Right renal cortex interstitium (tissue), 3 donors: ENCODE data around the gene XPR1. TPM values are rescaled to one million over a fixed set of nuclear protein-coding genes. Genes with fewer than 3 reads are reported as not detected.
"Not testable (repeated sequence)": the region's sequence is repeated elsewhere in the genome, so short reads cannot be mapped to it uniquely, and the experiment has no call there.

ENCODE experiments used
- DNase-seq, 3 donors: peaks; one replicate each; pipeline ENCODE4 v3.0.0-alpha.2; 2013; ENCODE audit warnings: low read depth in 3 of 3, low spot score in 2 of 3
- polyA plus RNA-seq, 3 donors: library from polyadenylated mRNA; unstranded; fragments of 120-200 nt; gene quantifications; one replicate each; pipeline ENCODE4 v1.2.1, GENCODE V29; 2013; ENCODE audit not compliant: insufficient read length in 3 of 3

XPR1 gene
- polyA plus RNA-seq, 3 donors: 36.6 to 40.1 (median 40.0) TPM

- DNase-seq: not testable (repeated sequence)
These were observed 78.9 kb downstream of the XPR1 start for GRCh38 chr1:180710746-180711145.

GRCh38 chr1:180711260-180711659, 79.4 kb downstream of the XPR1 start:
- DNase-seq: not testable (repeated sequence)

GRCh38 chr1:180720753-180721152, 88.9 kb downstream of the XPR1 start:
- DNase-seq: no peak

- DNase-seq: no peak
These were observed 90.8 kb downstream of the XPR1 start for GRCh38 chr1:180722586-180722985.

- DNase-seq: no peak
These were observed 92.2 kb downstream of the XPR1 start for GRCh38 chr1:180724055-180724454.

GRCh38 chr1:180726024-180726423, 94.2 kb downstream of the XPR1 start:
- not testable (repeated sequence) for DNase-seq

GRCh38 chr1:180727751-180728150, 95.9 kb downstream of the XPR1 start:
- not testable (repeated sequence) for DNase-seq

GRCh38 chr1:180728472-180729106, 96.8 kb downstream of the XPR1 start:
- no peak for DNase-seq

GRCh38 chr1:180731131-180731530, 99.3 kb downstream of the XPR1 start:
- DNase-seq: no peak

GRCh38 chr1:180732866-180733265, 101.0 kb downstream of the XPR1 start:
- no peak for DNase-seq

GRCh38 chr1:180734366-180734765, 102.5 kb downstream of the XPR1 start:
- DNase-seq: no peak

GRCh38 chr1:180742663-180743062, 110.8 kb downstream of the XPR1 start:
- no peak for DNase-seq

GRCh38 chr1:180743868-180744267, 112.0 kb downstream of the XPR1 start:
- no peak for DNase-seq

- DNase-seq: no peak
These were observed 113.3 kb downstream of the XPR1 start for GRCh38 chr1:180745098-180745497.

- DNase-seq: no peak
These were observed 120.1 kb downstream of the XPR1 start for GRCh38 chr1:180751921-180752320.

GRCh38 chr1:180754453-180754852, 122.6 kb downstream of the XPR1 start:
- no peak for DNase-seq

GRCh38 chr1:180757657-180758056, 125.8 kb downstream of the XPR1 start:
- no peak for DNase-seq

GRCh38 chr1:180762796-180763195, 131.0 kb downstream of the XPR1 start:
- no peak for DNase-seq

GRCh38 chr1:180765151-180765550, 133.3 kb downstream of the XPR1 start:
- no peak for DNase-seq

- DNase-seq: no peak
These were observed 138.1 kb downstream of the XPR1 start for GRCh38 chr1:180769889-180770288.

GRCh38 chr1:180773210-180773865, 141.5 kb downstream of the XPR1 start:
- DNase-seq: no peak

GRCh38 chr1:180775801-180776200, 144.0 kb downstream of the XPR1 start:
- no peak for DNase-seq
